Endothelial cell of umbilical vein (primary cell): ENCODE data around the gene VAV2. TPM values are rescaled to one million over a fixed set of nuclear protein-coding genes. Genes with fewer than 3 reads are reported as not detected.

Experiments used
- BruUV-seq: library from RNA; stranded (reverse); fragments of 400-500 nt; replicated peaks from 2 replicates; lab custom pipeline; 2021; lab: Mats Ljungman, UMichigan
- CTCF ChIA-PET: fragments of 300-600, 350-600 bp; sonication (Branson Sonifier 250); formaldehyde crosslinking; loops from one replicate; lab custom pipeline; 2021; ENCODE audit warnings: antibody characterized with exemption, inconsistent platforms; lab: Charles Lee
- POLR2A ChIA-PET: fragments of 300-600, 350-600 bp; sonication (Branson Sonifier 250); formaldehyde crosslinking; loops from one replicate; lab custom pipeline; 2021; ENCODE audit warnings: antibody characterized with exemption, inconsistent platforms; lab: Charles Lee
- DNase-seq: peaks from one replicate; pipeline ENCODE4 v3.0.0-alpha.2; 2011; ENCODE audit warnings: low read depth, low spot score
- FAIRE-seq: peaks from 2 replicates; lab custom pipeline; 2011; peaks lifted over from hg19 to GRCh38; lab: Jason Lieb, UNC
- H2AFZ ChIP-seq: 2 replicates; pipeline ENCODE4 v1.6.0; 2012; ENCODE audit warnings: low read depth, low read length, control low read depth, inconsistent platforms
- H3K27ac ChIP-seq: 2 replicates; pipeline ENCODE4 v1.5.1; 2011; ENCODE audit warnings: low read depth, mild to moderate bottlenecking, control low read depth, low read length, moderate library complexity; ENCODE audit not compliant: insufficient read depth
- H3K27me3 ChIP-seq, 2 experiments: 2 replicates each; pipeline versions ENCODE4 v1.6.0 to v1.6.1; 2011; ENCODE audit warnings: low read length in 2 of 2, mixed read lengths in 1 of 2; ENCODE audit not compliant: control insufficient read depth in 2 of 2, insufficient read depth in 2 of 2
- H3K36me3 ChIP-seq, 2 experiments: 2 replicates in 1 of 2; 3 replicates in 1 of 2; pipeline ENCODE4 v1.5.1; 2011; ENCODE audit warnings: low read length in 2 of 2, mild to moderate bottlenecking in 1 of 2, moderate library complexity in 1 of 2; ENCODE audit not compliant: control insufficient read depth in 2 of 2, insufficient read depth in 2 of 2; ENCODE audit errors: extremely low read depth in 1 of 2
- H3K4me1 ChIP-seq: 3 replicates; pipeline ENCODE4 v1.5.1; 2011; ENCODE audit warnings: mild to moderate bottlenecking, low read length; ENCODE audit not compliant: control insufficient read depth, insufficient read depth; ENCODE audit errors: extremely low read depth
- H3K4me2 ChIP-seq: 2 replicates; pipeline ENCODE4 v1.6.1; 2011; ENCODE audit warnings: low read length, control low read depth, mixed read lengths; ENCODE audit not compliant: insufficient read depth
- H3K4me3 ChIP-seq, 3 experiments: fragments of 200-600 bp in 1 of 3; sonication (generic), shearing (Covaris generic) in 1 of 3; replicated peaks in 1 of 3; 2 replicates each; pipeline ENCODE4 v1.5.1; 2011 to 2016; ENCODE audit warnings: control low read depth in 3 of 3, low read length in 3 of 3, mild to moderate bottlenecking in 2 of 3, inconsistent platforms in 1 of 3, low read depth in 1 of 3, moderate library complexity in 1 of 3; ENCODE audit not compliant: insufficient read depth in 1 of 3
- H3K79me2 ChIP-seq: 2 replicates; pipeline ENCODE4 v1.6.0; 2012; ENCODE audit warnings: low read length, inconsistent platforms; ENCODE audit not compliant: control insufficient read depth, insufficient read depth
- H3K9ac ChIP-seq: replicated peaks from 2 replicates; pipeline ENCODE3; 2011; ENCODE audit warnings: low read length, control low read depth; ENCODE audit not compliant: insufficient read depth; ENCODE audit errors: extremely low read depth
- H3K9me1 ChIP-seq: replicated peaks from 3 replicates; pipeline ENCODE4 v1.6.0; 2011; ENCODE audit warnings: mild to moderate bottlenecking, low read length; ENCODE audit not compliant: control insufficient read depth, insufficient read depth; ENCODE audit errors: extremely low read depth
- H3K9me3 ChIP-seq: replicated peaks from 2 replicates; pipeline ENCODE4 v1.5.1; 2012; ENCODE audit warnings: low read length, inconsistent platforms; ENCODE audit not compliant: control insufficient read depth, insufficient read depth
- H4K20me1 ChIP-seq: replicated peaks from 2 replicates; pipeline ENCODE3; 2011; ENCODE audit warnings: mild to moderate bottlenecking, low read length; ENCODE audit not compliant: control insufficient read depth, insufficient read depth; ENCODE audit errors: extremely low read depth
- CTCF ChIP-seq, 2 donors: IDR thresholded peaks; 1 replicate in 1 of 2; 2 replicates in 1 of 2; pipeline ENCODE4 v1.5.1; 2011; ENCODE audit warnings: low read length in 2 of 2, mild to moderate bottlenecking in 2 of 2, moderate library complexity in 2 of 2, control low read depth in 1 of 2, inconsistent platforms in 1 of 2, low read depth in 1 of 2; ENCODE audit not compliant: insufficient read depth in 1 of 2; ENCODE audit errors: extremely low read depth in 1 of 2
- EZH2 ChIP-seq: IDR thresholded peaks from 2 replicates; pipeline ENCODE4 v1.6.1; 2012; ENCODE audit warnings: borderline replicate concordance, low read depth, mild to moderate bottlenecking, moderate library complexity, low read length, inconsistent platforms; ENCODE audit not compliant: severe bottlenecking
- GATA2 ChIP-seq: IDR thresholded peaks from 2 replicates; pipeline ENCODE4 v1.7.0; 2011; ENCODE audit warnings: low read depth, mild to moderate bottlenecking, moderate library complexity, mixed read lengths, low read length; ENCODE audit not compliant: insufficient read length, insufficient read depth
- JUN ChIP-seq: IDR thresholded peaks from 2 replicates; pipeline ENCODE4 v1.6.1; 2011; ENCODE audit warnings: borderline replicate concordance, low read depth; ENCODE audit not compliant: insufficient read length, insufficient read depth
- MAX ChIP-seq: IDR thresholded peaks from 2 replicates; pipeline ENCODE4 v1.6.1; 2011; ENCODE audit not compliant: insufficient read depth, insufficient read length
- MYC ChIP-seq: IDR thresholded peaks from one replicate; pipeline ENCODE4 v1.6.1; 2011; ENCODE audit warnings: mild to moderate bottlenecking, low read depth, low read length
- POLR2A ChIP-seq: IDR thresholded peaks from 2 replicates; pipeline ENCODE4 v1.6.1; 2012; ENCODE audit warnings: low read depth, mild to moderate bottlenecking, control low read depth, low read length
- dilution Hi-C: fragments of 300-500 bp; cut with MboI; formaldehyde crosslinking; loops from one replicate; pipeline ENCODE4 v1.15.0; 2019; ENCODE audit warnings: low sequenced_read_pairs; ENCODE audit not compliant: extremely low pct_ligation_motif_present
- intact Hi-C: fragments of 100-400 bp; cut with micrococcal nuclease; formaldehyde crosslinking; loops from one replicate; pipeline ENCODE4 v1.10.0; 2022
- polyA plus RNA-seq, 4 experiments: library from polyadenylated mRNA; depleted of rRNA in 3 of 4; stranded (reverse) in 3 of 4; unstranded in 1 of 4; fragments of >200 nt; gene quantifications; 2 replicates each; pipeline versions ENCODE4 v1.2.1 to v1.2.3, GENCODE V29; 2011 to 2012; ENCODE audit warnings: missing spikeins in 1 of 4
- total RNA-seq: library from RNA; stranded (reverse); gene quantifications from 2 replicates; pipeline ENCODE4 v1.2.3, GENCODE V29; 2021

The VAV2 gene
- total and polyA plus RNA-seq, 2 donors (not counting 3 experiments of a cell fraction or from before 2014, with no cell fraction given): 10.6 to 30.6 TPM

GRCh38 chr9:133784731-133785561, 207.2 kb downstream of the VAV2 start:
- Histone ChIP-seq H3K36me3 (peaks cover 0 to 16% of the 10 kb centered on the region in 2 experiments), H3K9me1 (no peaks in the 10 kb centered on the region), H3K4me3 (no peak overlapping the region), H3K4me2 (no peak overlapping the region), H2AFZ (no peak overlapping the region), H3K27ac (no peak overlapping the region), H3K27me3 (no peaks in the 10 kb centered on the region), H3K4me1 (peaks cover 21% of the 10 kb centered on the region), H3K9me3 (no peaks in the 10 kb centered on the region), H3K79me2 (no peaks in the 10 kb centered on the region), H4K20me1 (no peaks in the 10 kb centered on the region), H3K9ac (no peak overlapping the region)
- dilution Hi-C loops (no loop called here), intact Hi-C loops (loop anchor here (5.0 kb wide), 1 partner anchor 253 kb away; the partner anchor contains the start of gene ADAMTSL2)
- DNase-seq (no peak), FAIRE-seq (no peak)
- no TSS peak for BruUV-seq
- CTCF ChIA-PET: interaction anchor here (0.8 to 5.9 kb wide), 3 partner anchors 9 to 210 kb away, joined by 3 to 232 read pairs (median 4); no protein-coding TSS in a partner anchor
- TF ChIP-seq MYC (no peak), POLR2A (no peak), CTCF (IDR thresholded peaks at IDR 0.05; ENCODE audit: extremely low read depth in 1 of 2, insufficient read depth in 1 of 2, low read depth in 1 of 2, low read length in 2 of 2) (no peak), EZH2 (no peak), GATA2 (no peak), MAX (no peak), JUN (no peak)
- POLR2A ChIA-PET: no interaction called here
